CD14-positive monocyte (primary cell): ENCODE measurements around the gene CTNNA3. TPM values are rescaled to one million over a fixed set of nuclear protein-coding genes. Genes with fewer than 3 reads are reported as not detected.

ENCODE experiments used
- DNase-seq, 3 donors: peaks; one replicate each; pipeline ENCODE4 v3.0.0-alpha.2; 2011 to 2022
- H2AFZ ChIP-seq: 2 replicates; pipeline ENCODE4 v1.6.0; 2012; ENCODE audit warnings: mild to moderate bottlenecking, low read depth, low read length, inconsistent platforms; ENCODE audit not compliant: insufficient read depth, poor library complexity, severe bottlenecking
- H3K27ac ChIP-seq, 2 donors: 1 replicate in 1 of 2; 2 replicates in 1 of 2; pipeline ENCODE4 v1.5.1; 2012 to 2013; ENCODE audit warnings: low read length in 2 of 2, control low read depth in 1 of 2, inconsistent platforms in 1 of 2, low read depth in 1 of 2, mild to moderate bottlenecking in 1 of 2
- H3K27me3 ChIP-seq, 2 donors: one replicate each; pipeline versions ENCODE4 v1.6.0 to v1.6.1; 2011 to 2013; ENCODE audit warnings: low read length in 2 of 2; ENCODE audit not compliant: control insufficient read depth in 2 of 2, insufficient read depth in 2 of 2
- H3K36me3 ChIP-seq, 2 donors: replicated peaks in 1 of 2; 1 replicate in 1 of 2; 2 replicates in 1 of 2; pipeline versions ENCODE4 v1.5.1 to v1.6.1; 2012 to 2013; ENCODE audit warnings: low read length in 2 of 2, control low read depth in 1 of 2, inconsistent platforms in 1 of 2, mild to moderate bottlenecking in 1 of 2; ENCODE audit not compliant: insufficient read depth in 2 of 2, control insufficient read depth in 1 of 2
- H3K4me1 ChIP-seq, 2 donors: 1 replicate in 1 of 2; 2 replicates in 1 of 2; pipeline versions ENCODE4 v1.5.1 to v1.6.1; 2012 to 2013; ENCODE audit warnings: low read length in 2 of 2, control low read depth in 1 of 2, inconsistent platforms in 1 of 2, mild to moderate bottlenecking in 1 of 2, moderate library complexity in 1 of 2; ENCODE audit not compliant: insufficient read depth in 2 of 2, control insufficient read depth in 1 of 2
- H3K4me2 ChIP-seq: replicated peaks from 2 replicates; pipeline ENCODE3; 2012; ENCODE audit warnings: low read length, moderate library complexity, mild to moderate bottlenecking; ENCODE audit not compliant: poor library complexity, severe bottlenecking; ENCODE audit errors: extremely low read depth
- H3K4me3 ChIP-seq, 3 experiments: fragments of 200-600 bp in 1 of 3; sonication (generic) in 1 of 3; replicated peaks in 1 of 3; 1 replicate in 2 of 3; 2 replicates in 1 of 3; pipeline ENCODE4 v1.5.1; 2011 to 2013; ENCODE audit warnings: low read length in 3 of 3, mild to moderate bottlenecking in 3 of 3, control low read depth in 2 of 3, low read depth in 2 of 3, inconsistent platforms in 1 of 3, moderate library complexity in 1 of 3
- H3K79me2 ChIP-seq: 2 replicates; pipeline ENCODE4 v1.6.0; 2012; ENCODE audit warnings: mild to moderate bottlenecking, control low read depth, inconsistent platforms, low read length, moderate library complexity; ENCODE audit not compliant: insufficient read depth
- H3K9ac ChIP-seq: 2 replicates; pipeline ENCODE4 v1.6.0; 2017; ENCODE audit warnings: low read length, mild to moderate bottlenecking; ENCODE audit not compliant: insufficient read depth, poor library complexity, severe bottlenecking
- H3K9me3 ChIP-seq, 2 donors: replicated peaks in 1 of 2; 1 replicate in 1 of 2; 2 replicates in 1 of 2; pipeline versions ENCODE4 v1.5.1 to v1.6.1; 2012 to 2013; ENCODE audit warnings: low read length in 2 of 2, control low read depth in 1 of 2; ENCODE audit not compliant: control insufficient read depth in 1 of 2, insufficient read depth in 1 of 2
- H4K20me1 ChIP-seq: 2 replicates; pipeline ENCODE4 v1.6.0; 2012; ENCODE audit warnings: mild to moderate bottlenecking, low read length, control low read depth, moderate library complexity; ENCODE audit not compliant: insufficient read depth
- H3K27ac Mint-ChIP-seq, 7 donors: one replicate each; pipeline ENCODE4 v1.8.0; 2020; ENCODE audit warnings: mild to moderate bottlenecking in 7 of 7, mixed read lengths in 7 of 7, moderate library complexity in 6 of 7, inconsistent platforms in 2 of 7
- H3K27me3 Mint-ChIP-seq, 3 donors: one replicate each; pipeline ENCODE4 v1.8.0; 2021 to 2022; ENCODE audit warnings: low read depth in 3 of 3, mild to moderate bottlenecking in 3 of 3, mixed read lengths in 3 of 3, moderate library complexity in 3 of 3, inconsistent platforms in 1 of 3
- H3K36me3 Mint-ChIP-seq, 2 donors: one replicate each; pipeline ENCODE4 v1.8.0; 2020; ENCODE audit warnings: mixed read lengths in 2 of 2, inconsistent platforms in 1 of 2, mild to moderate bottlenecking in 1 of 2
- H3K4me1 Mint-ChIP-seq: one replicate; pipeline ENCODE4 v1.8.0; 2020; ENCODE audit warnings: mild to moderate bottlenecking, mixed read lengths
- H3K4me3 Mint-ChIP-seq, 2 donors: one replicate each; pipeline ENCODE4 v1.8.0; 2020; ENCODE audit warnings: mild to moderate bottlenecking in 2 of 2, mixed read lengths in 2 of 2, moderate library complexity in 1 of 2
- H3K9me3 Mint-ChIP-seq, 7 donors: one replicate each; pipeline ENCODE4 v1.8.0; 2020 to 2022; ENCODE audit warnings: mixed read lengths in 7 of 7, mild to moderate bottlenecking in 6 of 7, moderate library complexity in 6 of 7, inconsistent platforms in 2 of 7
- WGBS: methylation state at CpG from one replicate; pipeline ENCODE4 v1.1.5; 2013; ENCODE audit warnings: missing lambda C conversion rate; ENCODE audit not compliant: insufficient coverage; 5-methylcytosine and 5-hydroxymethylcytosine counted together
- intact Hi-C, 2 donors: fragments of 100-400 bp; cut with micrococcal nuclease; formaldehyde crosslinking; loops; one replicate each; pipeline versions ENCODE4 v1.15.0 to v1.15.1; 2023
- polyA plus RNA-seq, 3 donors: library from polyadenylated mRNA; depleted of rRNA in 1 of 3; unstranded in 2 of 3; stranded (reverse) in 1 of 3; fragments of 300-500 nt in 2 of 3; fragments of >200 nt in 1 of 3; fragmentation: Illumina TruSeq in 2 of 3; gene quantifications; 1 replicate in 2 of 3; 2 replicates in 1 of 3; pipeline ENCODE4 v1.2.3, GENCODE V29; 2012 to 2021
- TF ChIP-seq, protein P1 (sequence below): fragments of 200-600 bp; IDR thresholded peaks from one replicate; pipeline ENCODE4 v1.8.0; 2022; ENCODE audit warnings: antibody characterized with exemption, mild to moderate bottlenecking

The CTNNA3 gene
- polyA plus RNA-seq, 3 donors, result not detected

DNA sequence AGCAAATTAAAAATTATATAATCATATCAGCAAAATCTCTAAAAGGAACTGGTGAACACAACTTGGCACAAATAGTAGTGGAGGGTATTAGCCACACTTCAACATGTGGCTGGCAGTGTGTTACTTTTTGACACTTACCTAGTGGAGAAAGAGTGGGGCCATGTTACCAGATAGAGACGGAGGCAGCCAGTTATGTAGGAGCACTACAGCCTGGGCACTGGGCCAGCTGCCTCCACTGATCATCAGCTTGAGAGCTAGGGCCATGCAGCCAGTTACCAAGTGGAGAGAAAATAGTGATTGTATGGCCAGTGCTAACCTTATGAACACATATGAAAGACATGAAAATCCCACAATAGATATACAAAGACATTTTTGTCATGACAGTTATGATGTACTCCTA lies 243.1 kb downstream of the CTNNA3 start:
- H3K9ac ChIP-seq, result no peak overlapping the region
- H4K20me1 ChIP-seq, result no peaks in the 10 kb centered on the region
- H3K4me1 ChIP-seq, result no peaks in the 10 kb centered on the region
- WGBS, result 71% methylated on average over 1 of the region's 1 CpG
- DNase-seq, result no peak
- intact Hi-C loops, result no loop called here
- H3K4me1 Mint-ChIP-seq, result no peaks in the 10 kb centered on the region
- H3K36me3 Mint-ChIP-seq, result no peaks in the 10 kb centered on the region
- no peaks in the 10 kb centered on the region for H3K36me3 ChIP-seq
- H3K27me3 Mint-ChIP-seq, result no peaks in the 10 kb centered on the region
- no peak overlapping the region for H3K27ac ChIP-seq
- no peak overlapping the region for H3K4me3 Mint-ChIP-seq
- H3K4me3 ChIP-seq, result no peak overlapping the region
- H2AFZ ChIP-seq, result no peak overlapping the region
- H3K27ac Mint-ChIP-seq, result no peak overlapping the region
- TF ChIP-seq, protein P1, sequence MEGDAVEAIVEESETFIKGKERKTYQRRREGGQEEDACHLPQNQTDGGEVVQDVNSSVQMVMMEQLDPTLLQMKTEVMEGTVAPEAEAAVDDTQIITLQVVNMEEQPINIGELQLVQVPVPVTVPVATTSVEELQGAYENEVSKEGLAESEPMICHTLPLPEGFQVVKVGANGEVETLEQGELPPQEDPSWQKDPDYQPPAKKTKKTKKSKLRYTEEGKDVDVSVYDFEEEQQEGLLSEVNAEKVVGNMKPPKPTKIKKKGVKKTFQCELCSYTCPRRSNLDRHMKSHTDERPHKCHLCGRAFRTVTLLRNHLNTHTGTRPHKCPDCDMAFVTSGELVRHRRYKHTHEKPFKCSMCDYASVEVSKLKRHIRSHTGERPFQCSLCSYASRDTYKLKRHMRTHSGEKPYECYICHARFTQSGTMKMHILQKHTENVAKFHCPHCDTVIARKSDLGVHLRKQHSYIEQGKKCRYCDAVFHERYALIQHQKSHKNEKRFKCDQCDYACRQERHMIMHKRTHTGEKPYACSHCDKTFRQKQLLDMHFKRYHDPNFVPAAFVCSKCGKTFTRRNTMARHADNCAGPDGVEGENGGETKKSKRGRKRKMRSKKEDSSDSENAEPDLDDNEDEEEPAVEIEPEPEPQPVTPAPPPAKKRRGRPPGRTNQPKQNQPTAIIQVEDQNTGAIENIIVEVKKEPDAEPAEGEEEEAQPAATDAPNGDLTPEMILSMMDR, result no peak
- no peaks in the 10 kb centered on the region for H3K79me2 ChIP-seq
- peaks cover 0 to 13% (median 2%) of the 10 kb centered on the region in 7 donors for H3K9me3 Mint-ChIP-seq
- H3K27me3 ChIP-seq, result no peaks in the 10 kb centered on the region
- no peak overlapping the region for H3K4me2 ChIP-seq
- no peaks in the 10 kb centered on the region for H3K9me3 ChIP-seq

DNA sequence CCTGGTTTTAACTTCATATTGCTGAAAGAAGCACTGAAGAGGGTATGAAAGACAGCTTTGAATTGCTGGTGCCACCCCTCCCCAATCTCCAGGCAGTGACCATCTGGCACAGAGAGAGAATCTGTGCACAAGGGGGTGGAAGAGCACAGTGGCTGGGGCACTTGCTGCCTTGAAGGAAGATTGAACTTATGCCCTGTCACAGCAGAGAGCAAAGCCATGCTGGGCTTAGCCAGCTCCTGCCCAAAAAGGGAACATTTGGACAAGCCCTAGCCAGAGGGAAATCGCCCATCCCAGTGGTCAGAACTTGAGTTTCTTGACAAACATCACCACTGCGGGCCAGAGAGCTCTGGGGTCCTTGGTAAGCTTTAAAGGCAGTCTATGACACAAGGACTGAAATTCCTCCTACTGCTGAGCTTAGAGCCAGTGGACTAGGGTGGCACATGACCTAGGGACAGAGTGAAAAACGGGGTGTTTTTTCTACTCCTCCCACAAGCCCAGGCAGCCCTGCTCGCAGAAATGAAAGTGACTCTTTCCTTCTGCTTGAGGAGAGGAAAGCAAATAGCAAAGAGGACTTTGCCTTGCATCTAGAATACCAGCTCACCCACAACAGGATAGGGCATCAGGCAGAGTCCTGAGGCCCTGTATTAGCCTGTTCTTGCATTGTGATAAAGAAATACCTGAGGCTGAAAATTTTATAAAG lies 257.2 kb downstream of the CTNNA3 start:
- no peak overlapping the region for H3K4me3 Mint-ChIP-seq
- H3K4me1 ChIP-seq, result no peaks in the 10 kb centered on the region
- H3K9me3 Mint-ChIP-seq, result peaks cover 4 to 13% (median 7%) of the 10 kb centered on the region in 7 donors
- no peaks in the 10 kb centered on the region for H3K4me1 Mint-ChIP-seq
- H3K27ac ChIP-seq, result no peak overlapping the region
- H4K20me1 ChIP-seq, result no peaks in the 10 kb centered on the region
- no peak overlapping the region for H3K4me3 ChIP-seq
- peaks cover 11 to 20% of the 10 kb centered on the region in 2 donors for H3K9me3 ChIP-seq
- H3K36me3 ChIP-seq, result no peaks in the 10 kb centered on the region
- DNase-seq, result no peak
- no peaks in the 10 kb centered on the region for H3K27me3 Mint-ChIP-seq
- no peak overlapping the region for H3K4me2 ChIP-seq
- H3K79me2 ChIP-seq, result no peaks in the 10 kb centered on the region
- TF ChIP-seq, protein P1, result no peak
- WGBS, result 73% methylated on average over 2 of the region's 4 CpGs
- H3K9ac ChIP-seq, result no peak overlapping the region
- no peak overlapping the region for H3K27ac Mint-ChIP-seq
- intact Hi-C loops, result no loop called here
- no peak overlapping the region for H2AFZ ChIP-seq
- no peaks in the 10 kb centered on the region for H3K27me3 ChIP-seq
- H3K36me3 Mint-ChIP-seq, result no peaks in the 10 kb centered on the region
